HepG2 (cell line): ENCODE data around the gene BLMH.

Experiments
- GRHL1 ChIP-seq: sonication (generic); formaldehyde crosslinking; conservative IDR thresholded peaks from 2 replicates; pipeline ENCODE4 v1.8.0; 2022; ENCODE audit warnings: missing genetic modification reagents
- KAT8 ChIP-seq: IDR thresholded peaks from 2 replicates; pipeline ENCODE4 v1.6.1; 2016; ENCODE audit warnings: missing genetic modification reagents, missing compliant biosample characterization
- KLF6 ChIP-seq: IDR thresholded peaks from 2 replicates; pipeline ENCODE4 v1.8.0; 2016; ENCODE audit warnings: missing biosample characterization, missing genetic modification reagents
- NPAS2 ChIP-seq: sonication (generic); formaldehyde crosslinking; IDR thresholded peaks from 2 replicates; pipeline ENCODE4 v1.8.0; 2022; ENCODE audit warnings: mild to moderate bottlenecking, missing genetic modification reagents, borderline replicate concordance
- NR1H2 ChIP-seq: sonication (generic); formaldehyde crosslinking; IDR thresholded peaks from 2 replicates; pipeline ENCODE4 v1.8.1; 2022; ENCODE audit warnings: low read depth, missing genetic modification reagents, borderline replicate concordance
- SNAI1 ChIP-seq: sonication (generic); formaldehyde crosslinking; IDR thresholded peaks from 2 replicates; pipeline ENCODE4 v1.5.0; 2020; ENCODE audit warnings: mild to moderate bottlenecking, missing genetic modification reagents, borderline replicate concordance
- TAF1 ChIP-seq: sonication (generic); formaldehyde crosslinking; IDR thresholded peaks from 2 replicates; pipeline ENCODE4 v1.4.0; 2020; ENCODE audit warnings: missing genetic modification reagents
- TFDP2 ChIP-seq: sonication (generic); formaldehyde crosslinking; IDR thresholded peaks from 2 replicates; pipeline ENCODE4 v1.4.0; 2020; ENCODE audit warnings: missing genetic modification reagents
- ZBTB1 ChIP-seq: sonication (generic); formaldehyde crosslinking; IDR thresholded peaks from 2 replicates; pipeline ENCODE4 v1.4.0; 2020; ENCODE audit warnings: missing genetic modification reagents, borderline replicate concordance
- ZNF121 ChIP-seq: sonication (generic); formaldehyde crosslinking; IDR thresholded peaks from 2 replicates; pipeline ENCODE4 v1.5.0; 2020; ENCODE audit warnings: mild to moderate bottlenecking, missing genetic modification reagents
- ZNF790 ChIP-seq: sonication (generic); formaldehyde crosslinking; IDR thresholded peaks from 2 replicates; pipeline ENCODE4 v1.8.0; 2022; ENCODE audit warnings: missing genetic modification reagents, mild to moderate bottlenecking, borderline replicate concordance
- TF ChIP-seq, protein P1 (sequence below): sonication (generic); formaldehyde crosslinking; IDR thresholded peaks from 2 replicates; pipeline ENCODE4 v1.4.0; 2020; ENCODE audit warnings: missing genetic modification reagents
- TF ChIP-seq, protein P2 (sequence below): sonication (generic); formaldehyde crosslinking; IDR thresholded peaks from 2 replicates; pipeline ENCODE4 v1.5.0; 2020; ENCODE audit warnings: mild to moderate bottlenecking, missing genetic modification reagents, moderate library complexity

GRCh38 chr17:30336369-30337171, 44.8 kb upstream of the BLMH start:
- no peak; the same call in 1 of the 2 replicates for TF ChIP-seq TFDP2 (CRISPR knock-in tag)
- no peak for TF ChIP-seq ZNF121 (CRISPR knock-in tag)
- no peak for TF ChIP-seq TAF1 (CRISPR knock-in tag)
- no peak for TF ChIP-seq SNAI1
- TF ChIP-seq ZNF790 (CRISPR knock-in tag), result no peak
- TF ChIP-seq, protein P1, sequence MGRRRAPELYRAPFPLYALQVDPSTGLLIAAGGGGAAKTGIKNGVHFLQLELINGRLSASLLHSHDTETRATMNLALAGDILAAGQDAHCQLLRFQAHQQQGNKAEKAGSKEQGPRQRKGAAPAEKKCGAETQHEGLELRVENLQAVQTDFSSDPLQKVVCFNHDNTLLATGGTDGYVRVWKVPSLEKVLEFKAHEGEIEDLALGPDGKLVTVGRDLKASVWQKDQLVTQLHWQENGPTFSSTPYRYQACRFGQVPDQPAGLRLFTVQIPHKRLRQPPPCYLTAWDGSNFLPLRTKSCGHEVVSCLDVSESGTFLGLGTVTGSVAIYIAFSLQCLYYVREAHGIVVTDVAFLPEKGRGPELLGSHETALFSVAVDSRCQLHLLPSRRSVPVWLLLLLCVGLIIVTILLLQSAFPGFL (CRISPR knock-in tag), result no peak
- TF ChIP-seq ZBTB1 (CRISPR knock-in tag), result no peak
- TF ChIP-seq, protein P2, sequence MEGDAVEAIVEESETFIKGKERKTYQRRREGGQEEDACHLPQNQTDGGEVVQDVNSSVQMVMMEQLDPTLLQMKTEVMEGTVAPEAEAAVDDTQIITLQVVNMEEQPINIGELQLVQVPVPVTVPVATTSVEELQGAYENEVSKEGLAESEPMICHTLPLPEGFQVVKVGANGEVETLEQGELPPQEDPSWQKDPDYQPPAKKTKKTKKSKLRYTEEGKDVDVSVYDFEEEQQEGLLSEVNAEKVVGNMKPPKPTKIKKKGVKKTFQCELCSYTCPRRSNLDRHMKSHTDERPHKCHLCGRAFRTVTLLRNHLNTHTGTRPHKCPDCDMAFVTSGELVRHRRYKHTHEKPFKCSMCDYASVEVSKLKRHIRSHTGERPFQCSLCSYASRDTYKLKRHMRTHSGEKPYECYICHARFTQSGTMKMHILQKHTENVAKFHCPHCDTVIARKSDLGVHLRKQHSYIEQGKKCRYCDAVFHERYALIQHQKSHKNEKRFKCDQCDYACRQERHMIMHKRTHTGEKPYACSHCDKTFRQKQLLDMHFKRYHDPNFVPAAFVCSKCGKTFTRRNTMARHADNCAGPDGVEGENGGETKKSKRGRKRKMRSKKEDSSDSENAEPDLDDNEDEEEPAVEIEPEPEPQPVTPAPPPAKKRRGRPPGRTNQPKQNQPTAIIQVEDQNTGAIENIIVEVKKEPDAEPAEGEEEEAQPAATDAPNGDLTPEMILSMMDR (CRISPR knock-in tag), result peak; percentile 80
- TF ChIP-seq KAT8 (CRISPR knock-in tag), result peak; percentile 67
- TF ChIP-seq GRHL1 (CRISPR knock-in tag), result no peak
- no peak for TF ChIP-seq NR1H2 (CRISPR knock-in tag)
- TF ChIP-seq KLF6 (CRISPR knock-in tag), result peak; percentile 27; the same call in 1 of the 2 replicates
- TF ChIP-seq NPAS2 (CRISPR knock-in tag), result no peak
